H1 (cell line): ENCODE measurements around the gene MTNR1B.

Experiments used
- CHD1 ChIP-seq: IDR thresholded peaks from 2 replicates; pipeline ENCODE4 v1.6.1; 2012; ENCODE audit warnings: low read depth, low read length, improper control_type of control experiment
- CHD2 ChIP-seq: IDR thresholded peaks from 2 replicates; pipeline ENCODE4 v1.6.1; 2012; ENCODE audit warnings: low read length, improper control_type of control experiment
- EP300 ChIP-seq, 2 experiments: IDR thresholded peaks; 1 replicate in 1 of 2; 2 replicates in 1 of 2; pipeline ENCODE4 v1.6.1; 2011 to 2012; ENCODE audit warnings: low read depth in 2 of 2, low read length in 2 of 2, mild to moderate bottlenecking in 2 of 2, borderline replicate concordance in 1 of 2, inconsistent platforms in 1 of 2, moderate library complexity in 1 of 2
- HDAC2 ChIP-seq, 2 experiments: fragments of 300-600 bp in 1 of 2; sonication (generic) in 1 of 2; IDR thresholded peaks; 2 replicates each; pipeline ENCODE4 v1.6.1; 2011 to 2012; ENCODE audit warnings: low read depth in 2 of 2, low read length in 2 of 2, mild to moderate bottlenecking in 2 of 2, moderate library complexity in 2 of 2, borderline replicate concordance in 1 of 2, inconsistent platforms in 1 of 2
- SRF ChIP-seq: IDR thresholded peaks from 2 replicates; pipeline ENCODE4 v1.6.1; 2011; ENCODE audit warnings: mild to moderate bottlenecking, low read depth, low read length, moderate library complexity
- TCF12 ChIP-seq: IDR thresholded peaks from 2 replicates; pipeline ENCODE4 v1.6.1; 2011; ENCODE audit warnings: low read depth, mild to moderate bottlenecking, low read length
- ZNF274 ChIP-seq: IDR thresholded peaks from 2 replicates; pipeline ENCODE4 v1.7.0; 2012; ENCODE audit warnings: low read length, borderline replicate concordance; ENCODE audit errors: extremely low read depth
- TF ChIP-seq, protein P1 (sequence below), 3 experiments: IDR thresholded peaks; 1 replicate in 2 of 3; 2 replicates in 1 of 3; pipeline versions ENCODE4 v1.5.1 to v1.6.1; 2011; ENCODE audit warnings: low read length in 3 of 3, mild to moderate bottlenecking in 3 of 3, inconsistent platforms in 2 of 3, low read depth in 1 of 3, moderate library complexity in 1 of 3; ENCODE audit not compliant: insufficient read depth in 1 of 3; ENCODE audit errors: control extremely low read depth in 1 of 3

DNA sequence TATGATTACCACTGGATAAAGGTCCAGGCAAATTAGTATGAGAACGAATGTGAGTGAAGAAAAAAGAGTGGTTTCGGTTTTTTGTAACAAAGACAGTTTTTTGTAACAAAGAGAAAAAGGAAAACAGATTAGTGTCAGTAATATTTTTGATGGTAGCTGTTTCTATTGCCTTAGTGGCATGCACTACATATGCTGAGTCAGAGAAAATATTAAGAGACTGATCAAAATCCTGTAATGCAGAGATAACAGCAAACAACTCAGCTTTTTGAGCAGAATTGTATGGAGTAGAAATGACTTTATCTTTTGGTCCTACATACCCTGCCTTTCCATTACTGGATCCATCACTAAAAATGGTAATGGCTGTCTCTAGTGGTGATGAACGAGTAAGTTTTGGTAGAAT, 22.7 kb upstream of the MTNR1B start:
- TF ChIP-seq TCF12 (no peak), HDAC2 (IDR thresholded peaks at IDR 0.05; ENCODE audit: borderline replicate concordance in 1 of 2, low read depth in 2 of 2, low read length in 2 of 2) (no peak), SRF (no peak), ZNF274 (no peak), CHD1 (no peak), CHD2 (no peak), EP300 (IDR thresholded peaks at IDR 0.05; ENCODE audit: borderline replicate concordance in 1 of 2, low read depth in 2 of 2, low read length in 2 of 2) (no peak)
- TF ChIP-seq, protein P1, sequence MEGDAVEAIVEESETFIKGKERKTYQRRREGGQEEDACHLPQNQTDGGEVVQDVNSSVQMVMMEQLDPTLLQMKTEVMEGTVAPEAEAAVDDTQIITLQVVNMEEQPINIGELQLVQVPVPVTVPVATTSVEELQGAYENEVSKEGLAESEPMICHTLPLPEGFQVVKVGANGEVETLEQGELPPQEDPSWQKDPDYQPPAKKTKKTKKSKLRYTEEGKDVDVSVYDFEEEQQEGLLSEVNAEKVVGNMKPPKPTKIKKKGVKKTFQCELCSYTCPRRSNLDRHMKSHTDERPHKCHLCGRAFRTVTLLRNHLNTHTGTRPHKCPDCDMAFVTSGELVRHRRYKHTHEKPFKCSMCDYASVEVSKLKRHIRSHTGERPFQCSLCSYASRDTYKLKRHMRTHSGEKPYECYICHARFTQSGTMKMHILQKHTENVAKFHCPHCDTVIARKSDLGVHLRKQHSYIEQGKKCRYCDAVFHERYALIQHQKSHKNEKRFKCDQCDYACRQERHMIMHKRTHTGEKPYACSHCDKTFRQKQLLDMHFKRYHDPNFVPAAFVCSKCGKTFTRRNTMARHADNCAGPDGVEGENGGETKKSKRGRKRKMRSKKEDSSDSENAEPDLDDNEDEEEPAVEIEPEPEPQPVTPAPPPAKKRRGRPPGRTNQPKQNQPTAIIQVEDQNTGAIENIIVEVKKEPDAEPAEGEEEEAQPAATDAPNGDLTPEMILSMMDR (IDR thresholded peaks at IDR 0.05; ENCODE audit: control extremely low read depth in 1 of 3, insufficient read depth in 1 of 3, low read depth in 1 of 3, low read length in 3 of 3) = no peak
